K562 (cell line): ENCODE measurements around the gene VSTM2A. TPM values are rescaled to one million over a fixed set of nuclear protein-coding genes. Genes with fewer than 3 reads are reported as not detected.

ENCODE experiments used
- ATAC-seq: fragments of 200-7000 bp; cut with Tn5 transposase; 3 replicates; pipeline ENCODE4 v1.9.1; 2020; ENCODE audit warnings: moderate library complexity
- BruUV-seq: library from RNA; stranded (reverse); fragments of 400-500 nt; replicated peaks from 2 replicates; lab custom pipeline; 2021; lab: Mats Ljungman, UMichigan
- CTCF ChIA-PET: fragments of 300-600 bp; formaldehyde crosslinking; extraction: SDS; loops from one replicate; lab custom pipeline; 2021; ENCODE audit warnings: low intra/inter-chr PET ratio; lab: Yijun Ruan, JAX
- POLR2A ChIA-PET: fragments of 300-600, 350-650 bp; sonication (Branson Sonifier 250); formaldehyde crosslinking; extraction: SDS; loops from one replicate; lab custom pipeline; 2021; ENCODE audit warnings: antibody characterized with exemption, inconsistent platforms; lab: Yijun Ruan, JAX
- DNase-seq, 4 experiments: peaks; one replicate each; pipeline versions ENCODE4 v3.0.0 to v3.0.0-alpha.2; 2011 to 2018; ENCODE audit warnings: low spot score in 3 of 4, mixed read lengths in 3 of 4; ENCODE audit errors: extremely low read depth in 1 of 4
- FAIRE-seq: peaks from 2 replicates; lab custom pipeline; 2011; peaks lifted over from hg19 to GRCh38; lab: Jason Lieb, UNC
- H2AFZ ChIP-seq: 2 replicates; pipeline ENCODE4 v1.6.0; 2011; ENCODE audit warnings: low read depth, low read length, control low read depth, inconsistent platforms
- H3K27ac ChIP-seq: fragments of 200-600 bp; 3 replicates; pipeline ENCODE4 v1.8.0; 2011; ENCODE audit warnings: low read depth, mild to moderate bottlenecking, control low read depth, inconsistent platforms, low read length, moderate library complexity, mixed read lengths; ENCODE audit errors: extremely low read depth
- H3K27me3 ChIP-seq, 2 experiments: fragments of 300-600 bp in 1 of 2; 2 replicates in 1 of 2; 3 replicates in 1 of 2; pipeline versions ENCODE4 v1.6.0 to v1.8.0; 2011; ENCODE audit warnings: inconsistent platforms in 2 of 2, low read length in 2 of 2, mild to moderate bottlenecking in 1 of 2, mixed read lengths in 1 of 2, moderate library complexity in 1 of 2; ENCODE audit not compliant: control insufficient read depth in 2 of 2, insufficient read depth in 2 of 2
- H3K36me3 ChIP-seq: fragments of 300-600 bp; 3 replicates; pipeline ENCODE4 v1.8.0; 2011; ENCODE audit warnings: mild to moderate bottlenecking, low read length, inconsistent platforms; ENCODE audit not compliant: control insufficient read depth, insufficient read depth
- H3K4me1 ChIP-seq, 2 experiments: fragments of 200-600 bp in 1 of 2; replicated peaks in 1 of 2; 2 replicates in 1 of 2; 3 replicates in 1 of 2; pipeline versions ENCODE4 v1.5.1 to v1.8.0; 2011; ENCODE audit warnings: inconsistent platforms in 2 of 2, low read length in 2 of 2, mild to moderate bottlenecking in 1 of 2, mixed read lengths in 1 of 2, moderate library complexity in 1 of 2; ENCODE audit not compliant: control insufficient read depth in 2 of 2, insufficient read depth in 2 of 2
- H3K4me2 ChIP-seq: 2 replicates; pipeline ENCODE4 v1.6.1; 2011; ENCODE audit warnings: low read length, control low read depth, inconsistent platforms, mixed read lengths; ENCODE audit not compliant: insufficient read depth
- H3K4me3 ChIP-seq: fragments of 200-600 bp; sonication (generic), shearing (Covaris generic); 2 replicates; pipeline ENCODE4 v1.5.1; 2016; ENCODE audit warnings: control low read depth, inconsistent platforms
- H3K79me2 ChIP-seq: fragments of 200-600 bp; 3 replicates; pipeline ENCODE4 v1.8.0; 2011; ENCODE audit warnings: low read length, inconsistent platforms; ENCODE audit not compliant: control insufficient read depth, insufficient read depth
- H3K9ac ChIP-seq, 2 experiments: 2 replicates each; pipeline versions ENCODE4 v1.6.0 to v1.6.1; 2011; ENCODE audit warnings: low read depth in 2 of 2, low read length in 2 of 2, control low read depth in 1 of 2, inconsistent platforms in 1 of 2, mild to moderate bottlenecking in 1 of 2, mixed read lengths in 1 of 2; ENCODE audit not compliant: insufficient read depth in 1 of 2
- H3K9me1 ChIP-seq: one replicate; pipeline ENCODE4 v1.6.0; 2011; ENCODE audit warnings: inconsistent platforms, mild to moderate bottlenecking, low read length, moderate library complexity; ENCODE audit not compliant: control insufficient read depth, insufficient read depth
- H3K9me3 ChIP-seq: replicated peaks from 2 replicates; pipeline ENCODE4 v1.5.1; 2011; ENCODE audit warnings: low read depth, low read length, inconsistent platforms; ENCODE audit not compliant: control insufficient read depth, insufficient read depth
- H4K20me1 ChIP-seq: replicated peaks from 2 replicates; pipeline ENCODE4 v1.6.1; 2011; ENCODE audit warnings: low read length, inconsistent platforms, mixed read lengths; ENCODE audit not compliant: control insufficient read depth, insufficient read depth
- FIP1L1 ChIP-seq: fragments of 200-400 bp; formaldehyde crosslinking; IDR thresholded peaks from 2 replicates; pipeline ENCODE4 v1.6.1; 2018; ENCODE audit warnings: mild to moderate bottlenecking, low read depth, low read length; ENCODE audit not compliant: poor library complexity, severe bottlenecking
- IFI16 ChIP-seq: fragments of 250-450 bp; sonication (Bioruptor Pico); IDR thresholded peaks from 2 replicates; pipeline ENCODE4 v2.1.2; 2022; ENCODE audit warnings: mild to moderate bottlenecking, inconsistent platforms
- NFXL1 ChIP-seq: fragments of 450-650 bp; formaldehyde crosslinking; IDR thresholded peaks from 2 replicates; pipeline ENCODE4 v1.4.0; 2021; ENCODE audit warnings: mild to moderate bottlenecking
- NR3C1 ChIP-seq: sonication (generic); formaldehyde crosslinking; IDR thresholded peaks from 2 replicates; pipeline ENCODE4 v1.8.1; 2022; ENCODE audit warnings: missing genetic modification reagents
- ZNF780A ChIP-seq: fragments of 250-450 bp; sonication (Bioruptor Pico); IDR thresholded peaks from 2 replicates; pipeline ENCODE4 v1.5.0; 2021; ENCODE audit warnings: mild to moderate bottlenecking
- WGBS: fragments of 100-300 bp; shearing (Covaris generic); methylation state at CpG from one replicate; pipeline ENCODE4 v1.1.6; 2016; ENCODE audit warnings: low coverage, mixed read lengths; ENCODE audit not compliant: insufficient coverage; ENCODE audit errors: missing lambda C conversion rate; 5-methylcytosine and 5-hydroxymethylcytosine counted together
- in situ Hi-C: fragments of 300-500 bp; cut with MboI; formaldehyde crosslinking; loops from 4 replicates; pipeline ENCODE4 v1.15.0; 2018; ENCODE audit warnings: inconsistent platforms, mixed read lengths
- intact Hi-C: fragments of 100-400 bp; cut with micrococcal nuclease; formaldehyde crosslinking; loops from 2 replicates; pipeline ENCODE4 v1.14.2; 2022
- polyA plus RNA-seq, 8 experiments: library from polyadenylated mRNA; depleted of rRNA in 4 of 8; stranded (reverse) in 5 of 8; unstranded in 3 of 8; fragments of >200 nt; fragmentation: Nextera tagmentation in 2 of 8; fragmentation: Illumina TruSeq in 1 of 8; extraction: Ambion mirVana in 2 of 8; extraction: Trizol in 1 of 8; gene quantifications; 2 replicates each; pipeline versions ENCODE4 v1.2.1 to v1.2.3, GENCODE V29; 2011 to 2014; ENCODE audit warnings: inconsistent platforms in 1 of 8, missing spikeins in 1 of 8
- total RNA-seq, 7 experiments: library from RNA; depleted of rRNA in 6 of 7; stranded (reverse); fragments of >200 nt in 6 of 7; fragmentation: Illumina TruSeq in 2 of 7; extraction: Trizol in 2 of 7; gene quantifications; 2 replicates each; pipeline versions ENCODE4 v1.2.1 to v1.2.3, GENCODE V29; 2011 to 2021; ENCODE audit warnings: low replicate concordance in 1 of 7
- TF ChIP-seq, protein P1 (sequence below): fragments of 200-800 bp; sonication (Bioruptor generic); IDR thresholded peaks from 2 replicates; pipeline ENCODE4 v1.6.1; 2017; ENCODE audit warnings: missing genetic modification characterization, missing compliant biosample characterization
- TF ChIP-seq, protein P2 (sequence below): fragments of 450-650 bp; IDR thresholded peaks from 2 replicates; pipeline ENCODE4 v1.6.1; 2016; ENCODE audit warnings: low read depth

The VSTM2A gene
- total and polyA plus RNA-seq, 9 of the 15 experiments (the other 6 are each of a cell fraction or from before 2014, with no cell fraction given), result not detected

DNA sequence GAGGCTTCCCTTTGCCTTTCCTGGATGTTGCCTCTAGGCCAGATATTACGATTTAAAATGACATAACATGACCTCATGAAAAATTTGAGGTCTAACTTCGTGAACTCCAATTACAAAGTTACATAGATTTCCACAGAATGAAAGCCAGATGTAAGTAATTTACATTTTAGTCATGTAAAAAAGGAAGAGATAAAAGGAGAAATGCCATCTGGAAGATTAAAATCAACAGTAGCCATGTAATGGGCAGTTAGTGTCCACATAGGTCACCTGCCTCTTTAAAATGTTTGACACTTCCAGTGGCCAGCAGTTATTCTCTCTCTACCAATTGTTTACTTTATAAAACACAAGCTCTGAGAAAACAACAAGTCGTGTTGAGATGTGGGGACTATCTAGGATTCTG lies 4.1 kb upstream of the VSTM2A start:
- no peak for ATAC-seq
- Histone ChIP-seq H3K4me1 (no peaks in the 10 kb centered on the region; a peak in 1 of 5 replicates), H3K9me3 (no peaks in the 10 kb centered on the region), H3K36me3 (no peaks in the 10 kb centered on the region), H3K4me3 (no peak overlapping the region), H3K9ac (no peak overlapping the region), H4K20me1 (no peaks in the 10 kb centered on the region), H3K27ac (no peak overlapping the region), H3K9me1 (no peaks in the 10 kb centered on the region), H3K27me3 (0 out of 5 replicates have a peak, but pooled peaks cover 0 to 2% of the 10 kb centered on the region in 2 experiments), H3K79me2 (no peaks in the 10 kb centered on the region), H2AFZ (no peak overlapping the region), H3K4me2 (no peak overlapping the region)
- ChIA-PET POLR2A (no interaction called here), CTCF (no interaction called here)
- intact Hi-C loops (no loop called here), in situ Hi-C loops (no loop called here)
- BruUV-seq, result no TSS peak
- WGBS, result 0% methylated on average over 3 of the region's 3 CpGs
- no peak for TF ChIP-seq ZNF780A (CRISPR knock-in tag)
- no peak for TF ChIP-seq IFI16
- TF ChIP-seq NFXL1 (CRISPR knock-in tag), result no peak
- TF ChIP-seq, protein P1, sequence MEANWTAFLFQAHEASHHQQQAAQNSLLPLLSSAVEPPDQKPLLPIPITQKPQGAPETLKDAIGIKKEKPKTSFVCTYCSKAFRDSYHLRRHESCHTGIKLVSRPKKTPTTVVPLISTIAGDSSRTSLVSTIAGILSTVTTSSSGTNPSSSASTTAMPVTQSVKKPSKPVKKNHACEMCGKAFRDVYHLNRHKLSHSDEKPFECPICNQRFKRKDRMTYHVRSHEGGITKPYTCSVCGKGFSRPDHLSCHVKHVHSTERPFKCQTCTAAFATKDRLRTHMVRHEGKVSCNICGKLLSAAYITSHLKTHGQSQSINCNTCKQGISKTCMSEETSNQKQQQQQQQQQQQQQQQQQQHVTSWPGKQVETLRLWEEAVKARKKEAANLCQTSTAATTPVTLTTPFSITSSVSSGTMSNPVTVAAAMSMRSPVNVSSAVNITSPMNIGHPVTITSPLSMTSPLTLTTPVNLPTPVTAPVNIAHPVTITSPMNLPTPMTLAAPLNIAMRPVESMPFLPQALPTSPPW, result no peak
- TF ChIP-seq FIP1L1, result no peak
- TF ChIP-seq NR3C1 (CRISPR knock-in tag), result no peak
- TF ChIP-seq, protein P2, sequence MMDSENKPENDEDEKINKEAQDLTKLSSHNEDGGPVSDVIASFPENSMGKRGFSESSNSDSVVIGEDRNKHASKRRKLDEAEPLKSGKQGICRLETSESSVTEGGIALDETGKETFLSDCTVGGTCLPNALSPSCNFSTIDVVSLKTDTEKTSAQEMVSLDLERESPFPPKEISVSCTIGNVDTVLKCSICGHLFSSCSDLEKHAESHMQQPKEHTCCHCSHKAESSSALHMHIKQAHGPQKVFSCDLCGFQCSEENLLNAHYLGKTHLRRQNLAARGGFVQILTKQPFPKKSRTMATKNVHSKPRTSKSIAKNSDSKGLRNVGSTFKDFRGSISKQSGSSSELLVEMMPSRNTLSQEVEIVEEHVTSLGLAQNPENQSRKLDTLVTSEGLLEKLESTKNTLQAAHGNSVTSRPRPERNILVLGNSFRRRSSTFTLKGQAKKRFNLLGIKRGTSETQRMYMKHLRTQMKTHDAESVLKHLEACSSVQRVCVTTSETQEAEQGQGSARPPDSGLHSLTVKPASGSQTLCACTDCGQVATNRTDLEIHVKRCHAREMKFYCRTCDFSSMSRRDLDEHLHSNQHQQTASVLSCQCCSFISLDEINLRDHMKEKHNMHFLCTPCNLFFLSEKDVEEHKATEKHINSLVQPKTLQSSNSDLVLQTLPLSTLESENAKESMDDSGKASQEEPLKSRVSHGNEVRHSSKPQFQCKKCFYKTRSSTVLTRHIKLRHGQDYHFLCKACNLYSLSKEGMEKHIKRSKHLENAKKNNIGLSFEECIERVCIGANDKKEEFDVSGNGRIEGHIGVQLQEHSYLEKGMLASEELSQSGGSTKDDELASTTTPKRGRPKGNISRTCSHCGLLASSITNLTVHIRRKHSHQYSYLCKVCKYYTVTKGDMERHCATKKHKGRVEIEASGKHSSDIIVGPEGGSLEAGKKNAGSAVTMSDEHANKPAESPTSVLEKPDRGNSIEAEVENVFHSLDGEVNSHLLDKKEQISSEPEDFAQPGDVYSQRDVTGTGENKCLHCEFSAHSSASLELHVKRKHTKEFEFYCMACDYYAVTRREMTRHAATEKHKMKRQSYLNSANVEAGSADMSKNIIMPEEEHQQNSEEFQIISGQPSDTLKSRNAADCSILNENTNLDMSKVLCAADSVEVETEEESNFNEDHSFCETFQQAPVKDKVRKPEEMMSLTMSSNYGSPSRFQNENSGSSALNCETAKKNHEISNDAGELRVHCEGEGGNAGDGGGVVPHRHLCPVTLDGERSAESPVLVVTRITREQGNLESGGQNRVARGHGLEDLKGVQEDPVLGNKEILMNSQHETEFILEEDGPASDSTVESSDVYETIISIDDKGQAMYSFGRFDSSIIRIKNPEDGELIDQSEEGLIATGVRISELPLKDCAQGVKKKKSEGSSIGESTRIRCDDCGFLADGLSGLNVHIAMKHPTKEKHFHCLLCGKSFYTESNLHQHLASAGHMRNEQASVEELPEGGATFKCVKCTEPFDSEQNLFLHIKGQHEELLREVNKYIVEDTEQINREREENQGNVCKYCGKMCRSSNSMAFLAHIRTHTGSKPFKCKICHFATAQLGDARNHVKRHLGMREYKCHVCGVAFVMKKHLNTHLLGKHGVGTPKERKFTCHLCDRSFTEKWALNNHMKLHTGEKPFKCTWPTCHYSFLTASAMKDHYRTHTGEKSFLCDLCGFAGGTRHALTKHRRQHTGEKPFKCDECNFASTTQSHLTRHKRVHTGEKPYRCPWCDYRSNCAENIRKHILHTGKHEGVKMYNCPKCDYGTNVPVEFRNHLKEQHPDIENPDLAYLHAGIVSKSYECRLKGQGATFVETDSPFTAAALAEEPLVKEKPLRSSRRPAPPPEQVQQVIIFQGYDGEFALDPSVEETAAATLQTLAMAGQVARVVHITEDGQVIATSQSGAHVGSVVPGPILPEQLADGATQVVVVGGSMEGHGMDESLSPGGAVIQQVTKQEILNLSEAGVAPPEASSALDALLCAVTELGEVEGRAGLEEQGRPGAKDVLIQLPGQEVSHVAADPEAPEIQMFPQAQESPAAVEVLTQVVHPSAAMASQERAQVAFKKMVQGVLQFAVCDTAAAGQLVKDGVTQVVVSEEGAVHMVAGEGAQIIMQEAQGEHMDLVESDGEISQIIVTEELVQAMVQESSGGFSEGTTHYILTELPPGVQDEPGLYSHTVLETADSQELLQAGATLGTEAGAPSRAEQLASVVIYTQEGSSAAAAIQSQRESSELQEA, result no peak
- DNase-seq, result no peak
- FAIRE-seq, result no peak
